Endothelial cell of umbilical vein (primary cell): ENCODE results near the gene NFKBIE. TPM values are rescaled to one million over a fixed set of nuclear protein-coding genes. Genes with fewer than 3 reads are reported as not detected.
A peak's percentile ranks its signal among the peaks of the same experiment; 100 is the strongest.

Experiments
- BruUV-seq: library from RNA; stranded (reverse); fragments of 400-500 nt; replicated peaks from 2 replicates; lab custom pipeline; 2021; lab: Mats Ljungman, UMichigan
- CTCF ChIA-PET: fragments of 300-600, 350-600 bp; sonication (Branson Sonifier 250); formaldehyde crosslinking; loops from one replicate; lab custom pipeline; 2021; ENCODE audit warnings: antibody characterized with exemption, inconsistent platforms; lab: Charles Lee
- POLR2A ChIA-PET: fragments of 300-600, 350-600 bp; sonication (Branson Sonifier 250); formaldehyde crosslinking; loops from one replicate; lab custom pipeline; 2021; ENCODE audit warnings: antibody characterized with exemption, inconsistent platforms; lab: Charles Lee
- DNase-seq: peaks from one replicate; pipeline ENCODE4 v3.0.0-alpha.2; 2011; ENCODE audit warnings: low read depth, low spot score
- FAIRE-seq: peaks from 2 replicates; lab custom pipeline; 2011; peaks lifted over from hg19 to GRCh38; lab: Jason Lieb, UNC
- H2AFZ ChIP-seq: 2 replicates; pipeline ENCODE4 v1.6.0; 2012; ENCODE audit warnings: low read depth, low read length, control low read depth, inconsistent platforms
- H3K27ac ChIP-seq: 2 replicates; pipeline ENCODE4 v1.5.1; 2011; ENCODE audit warnings: low read depth, mild to moderate bottlenecking, control low read depth, low read length, moderate library complexity; ENCODE audit not compliant: insufficient read depth
- H3K27me3 ChIP-seq, 2 experiments: 2 replicates each; pipeline versions ENCODE4 v1.6.0 to v1.6.1; 2011; ENCODE audit warnings: low read length in 2 of 2, mixed read lengths in 1 of 2; ENCODE audit not compliant: control insufficient read depth in 2 of 2, insufficient read depth in 2 of 2
- H3K36me3 ChIP-seq, 2 experiments: 2 replicates in 1 of 2; 3 replicates in 1 of 2; pipeline ENCODE4 v1.5.1; 2011; ENCODE audit warnings: low read length in 2 of 2, mild to moderate bottlenecking in 1 of 2, moderate library complexity in 1 of 2; ENCODE audit not compliant: control insufficient read depth in 2 of 2, insufficient read depth in 2 of 2; ENCODE audit errors: extremely low read depth in 1 of 2
- H3K4me1 ChIP-seq: 3 replicates; pipeline ENCODE4 v1.5.1; 2011; ENCODE audit warnings: mild to moderate bottlenecking, low read length; ENCODE audit not compliant: control insufficient read depth, insufficient read depth; ENCODE audit errors: extremely low read depth
- H3K4me2 ChIP-seq: 2 replicates; pipeline ENCODE4 v1.6.1; 2011; ENCODE audit warnings: low read length, control low read depth, mixed read lengths; ENCODE audit not compliant: insufficient read depth
- H3K4me3 ChIP-seq, 3 experiments: fragments of 200-600 bp in 1 of 3; sonication (generic), shearing (Covaris generic) in 1 of 3; replicated peaks in 1 of 3; 2 replicates each; pipeline ENCODE4 v1.5.1; 2011 to 2016; ENCODE audit warnings: control low read depth in 3 of 3, low read length in 3 of 3, mild to moderate bottlenecking in 2 of 3, inconsistent platforms in 1 of 3, low read depth in 1 of 3, moderate library complexity in 1 of 3; ENCODE audit not compliant: insufficient read depth in 1 of 3
- H3K79me2 ChIP-seq: 2 replicates; pipeline ENCODE4 v1.6.0; 2012; ENCODE audit warnings: low read length, inconsistent platforms; ENCODE audit not compliant: control insufficient read depth, insufficient read depth
- H3K9ac ChIP-seq: replicated peaks from 2 replicates; pipeline ENCODE3; 2011; ENCODE audit warnings: low read length, control low read depth; ENCODE audit not compliant: insufficient read depth; ENCODE audit errors: extremely low read depth
- H3K9me1 ChIP-seq: replicated peaks from 3 replicates; pipeline ENCODE4 v1.6.0; 2011; ENCODE audit warnings: mild to moderate bottlenecking, low read length; ENCODE audit not compliant: control insufficient read depth, insufficient read depth; ENCODE audit errors: extremely low read depth
- H3K9me3 ChIP-seq: replicated peaks from 2 replicates; pipeline ENCODE4 v1.5.1; 2012; ENCODE audit warnings: low read length, inconsistent platforms; ENCODE audit not compliant: control insufficient read depth, insufficient read depth
- H4K20me1 ChIP-seq: replicated peaks from 2 replicates; pipeline ENCODE3; 2011; ENCODE audit warnings: mild to moderate bottlenecking, low read length; ENCODE audit not compliant: control insufficient read depth, insufficient read depth; ENCODE audit errors: extremely low read depth
- MYC ChIP-seq: IDR thresholded peaks from one replicate; pipeline ENCODE4 v1.6.1; 2011; ENCODE audit warnings: mild to moderate bottlenecking, low read depth, low read length
- dilution Hi-C: fragments of 300-500 bp; cut with MboI; formaldehyde crosslinking; loops from one replicate; pipeline ENCODE4 v1.15.0; 2019; ENCODE audit warnings: low sequenced_read_pairs; ENCODE audit not compliant: extremely low pct_ligation_motif_present
- intact Hi-C: fragments of 100-400 bp; cut with micrococcal nuclease; formaldehyde crosslinking; loops from one replicate; pipeline ENCODE4 v1.10.0; 2022
- polyA plus RNA-seq, 4 experiments: library from polyadenylated mRNA; depleted of rRNA in 3 of 4; stranded (reverse) in 3 of 4; unstranded in 1 of 4; fragments of >200 nt; gene quantifications; 2 replicates each; pipeline versions ENCODE4 v1.2.1 to v1.2.3, GENCODE V29; 2011 to 2012; ENCODE audit warnings: missing spikeins in 1 of 4
- total RNA-seq: library from RNA; stranded (reverse); gene quantifications from 2 replicates; pipeline ENCODE4 v1.2.3, GENCODE V29; 2021
- TF ChIP-seq, protein P1 (sequence below), 2 donors: IDR thresholded peaks; 1 replicate in 1 of 2; 2 replicates in 1 of 2; pipeline ENCODE4 v1.5.1; 2011; ENCODE audit warnings: low read length in 2 of 2, mild to moderate bottlenecking in 2 of 2, moderate library complexity in 2 of 2, control low read depth in 1 of 2, inconsistent platforms in 1 of 2, low read depth in 1 of 2; ENCODE audit not compliant: insufficient read depth in 1 of 2; ENCODE audit errors: extremely low read depth in 1 of 2

Gene NFKBIE
- total and polyA plus RNA-seq, 2 donors (not counting 3 experiments of a cell fraction or from before 2014, with no cell fraction given), result 19.0 to 22.6 TPM

DNA sequence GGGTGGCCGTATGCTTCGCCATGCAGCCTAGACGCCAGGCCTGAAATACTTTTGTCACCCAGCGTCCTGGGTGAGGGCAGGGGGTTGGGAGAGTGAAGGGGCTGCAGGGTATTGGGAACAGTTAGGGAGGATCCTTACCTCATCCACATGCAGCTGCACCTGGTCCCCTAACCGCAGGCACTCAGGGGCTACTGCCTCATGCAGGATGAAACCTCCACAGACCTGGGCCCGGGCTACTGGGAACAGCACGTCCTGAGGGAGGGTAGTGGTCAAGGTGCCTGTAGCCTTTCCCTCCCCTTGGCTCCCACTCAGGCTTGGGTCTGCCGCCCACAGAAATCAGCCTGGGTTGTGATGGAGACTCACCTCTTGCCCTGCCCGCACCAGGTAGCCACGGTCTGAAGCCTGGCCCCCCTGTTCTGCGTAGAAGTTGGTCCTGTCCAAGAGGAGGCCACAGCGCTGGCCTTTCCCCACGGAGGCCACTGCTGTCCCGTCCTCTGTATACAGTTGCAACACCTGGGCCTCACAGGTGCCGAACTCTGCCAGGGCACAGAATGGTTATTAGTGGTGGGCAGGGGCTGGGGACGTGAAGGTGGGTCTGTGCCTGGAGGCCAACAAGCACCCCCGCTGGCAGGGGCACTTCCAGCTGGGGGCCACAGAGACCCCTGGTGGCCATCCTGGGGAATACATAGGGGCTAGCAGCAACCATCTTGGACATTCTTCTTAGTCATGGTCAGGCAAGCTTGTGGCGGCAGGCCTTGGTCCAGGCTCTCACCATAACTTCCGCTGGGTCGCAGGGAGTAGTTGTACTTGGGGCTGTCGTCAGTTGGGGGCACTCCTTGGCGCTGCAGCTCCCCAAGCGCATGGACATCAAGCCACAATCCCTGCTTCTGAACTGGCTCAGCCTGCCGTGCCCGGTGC, 39.2 kb upstream of the NFKBIE start:
- peak; percentile 41 for DNase-seq

More for the DNA sequence above, 39.2 kb upstream of the NFKBIE start:
- Histone ChIP-seq H3K79me2 (no peaks in the 10 kb centered on the region), H3K9me1 (no peaks in the 10 kb centered on the region), H3K4me2 (no peak overlapping the region), H3K9me3 (no peaks in the 10 kb centered on the region), H3K36me3 (peaks cover 13 to 58% of the 10 kb centered on the region in 2 experiments), H4K20me1 (no peaks in the 10 kb centered on the region), H2AFZ (no peak overlapping the region), H3K4me1 (no peaks in the 10 kb centered on the region), H3K9ac (no peak overlapping the region), H3K4me3 (no peak overlapping the region), H3K27me3 (no peaks in the 10 kb centered on the region), H3K27ac (no peak overlapping the region)
- ChIA-PET POLR2A (no interaction called here), CTCF (interaction anchor here (0.5 to 4.5 kb wide), 20 partner anchors 9 to 208 kb away, joined by 3 to 83 read pairs (median 4); partner anchors contain the start of genes AARS2 and TMEM151B)
- dilution Hi-C loops, result no loop called here
- no TSS peak for BruUV-seq
- intact Hi-C loops, result loop anchor here (1.0 kb wide), 2 partner anchors 36 to 208 kb away; no protein-coding TSS in a partner anchor
- TF ChIP-seq, protein P1, sequence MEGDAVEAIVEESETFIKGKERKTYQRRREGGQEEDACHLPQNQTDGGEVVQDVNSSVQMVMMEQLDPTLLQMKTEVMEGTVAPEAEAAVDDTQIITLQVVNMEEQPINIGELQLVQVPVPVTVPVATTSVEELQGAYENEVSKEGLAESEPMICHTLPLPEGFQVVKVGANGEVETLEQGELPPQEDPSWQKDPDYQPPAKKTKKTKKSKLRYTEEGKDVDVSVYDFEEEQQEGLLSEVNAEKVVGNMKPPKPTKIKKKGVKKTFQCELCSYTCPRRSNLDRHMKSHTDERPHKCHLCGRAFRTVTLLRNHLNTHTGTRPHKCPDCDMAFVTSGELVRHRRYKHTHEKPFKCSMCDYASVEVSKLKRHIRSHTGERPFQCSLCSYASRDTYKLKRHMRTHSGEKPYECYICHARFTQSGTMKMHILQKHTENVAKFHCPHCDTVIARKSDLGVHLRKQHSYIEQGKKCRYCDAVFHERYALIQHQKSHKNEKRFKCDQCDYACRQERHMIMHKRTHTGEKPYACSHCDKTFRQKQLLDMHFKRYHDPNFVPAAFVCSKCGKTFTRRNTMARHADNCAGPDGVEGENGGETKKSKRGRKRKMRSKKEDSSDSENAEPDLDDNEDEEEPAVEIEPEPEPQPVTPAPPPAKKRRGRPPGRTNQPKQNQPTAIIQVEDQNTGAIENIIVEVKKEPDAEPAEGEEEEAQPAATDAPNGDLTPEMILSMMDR (IDR thresholded peaks at IDR 0.05; ENCODE audit: extremely low read depth in 1 of 2, insufficient read depth in 1 of 2, low read depth in 1 of 2, low read length in 2 of 2), result peak; percentile 80 to 84
- no peak for TF ChIP-seq MYC
- peak; percentile 31 for FAIRE-seq
